GM18517 (cell line): ENCODE data around the gene RAMACL.
"Not testable (repeated sequence)": the region's sequence is repeated elsewhere in the genome, so short reads cannot be mapped to it uniquely, and the experiment has no call there.

Experiments
- ATAC-seq: cut with Tn5 transposase; IDR thresholded peaks from one replicate; pipeline ENCODE4 v1.9.1; 2021; ENCODE audit warnings: mild to moderate bottlenecking, moderate library complexity; ENCODE audit not compliant: unreplicated experiment

RAMACL gene

GRCh38 chr6:166597711-166598440, 11.4 kb upstream of the RAMACL start:
- ATAC-seq: no peak

GRCh38 chr6:166596776-166597507, 10.5 kb upstream of the RAMACL start:
- no peak for ATAC-seq

- no peak for ATAC-seq
These were observed 9.5 kb upstream of the RAMACL start for GRCh38 chr6:166595949-166596348.

- ATAC-seq: no peak
These were observed 8.7 kb upstream of the RAMACL start for GRCh38 chr6:166595061-166595780.

- ATAC-seq: no peak
These were observed 6.3 kb upstream of the RAMACL start for GRCh38 chr6:166592821-166593220.

- ATAC-seq: no peak
These were observed 5.6 kb upstream of the RAMACL start for GRCh38 chr6:166591961-166592520.

- ATAC-seq: no peak
These were observed 4.5 kb upstream of the RAMACL start for GRCh38 chr6:166591026-166591425.

GRCh38 chr6:166589786-166590574, 3.5 kb upstream of the RAMACL start:
- ATAC-seq: no peak

GRCh38 chr6:166589337-166589731, 2.9 kb upstream of the RAMACL start:
- peak; percentile 21 for ATAC-seq

GRCh38 chr6:166588691-166589336, 2.3 kb upstream of the RAMACL start:
- peak; percentile 37 for ATAC-seq

- peak; percentile 74 for ATAC-seq
These were observed 1.3 kb upstream of the RAMACL start for GRCh38 chr6:166587631-166588413.

- no peak for ATAC-seq
These were observed 1.5 kb downstream of the RAMACL start for GRCh38 chr6:166584853-166585429.

- ATAC-seq: no peak
These were observed 2.3 kb downstream of the RAMACL start for GRCh38 chr6:166584155-166584554.

- no peak for ATAC-seq
These were observed 3.1 kb downstream of the RAMACL start for GRCh38 chr6:166583230-166583965.

- ATAC-seq: no peak
These were observed 4.2 kb downstream of the RAMACL start for GRCh38 chr6:166582258-166582657.

GRCh38 chr6:166581801-166582200, 4.7 kb downstream of the RAMACL start:
- ATAC-seq: not testable (repeated sequence)

GRCh38 chr6:166581091-166581511, 5.4 kb downstream of the RAMACL start:
- ATAC-seq: no peak
